OCI-LY1 (cell line): Measurements from ENCODE around the gene PLXNB3.

Source experiments
- H2AFZ ChIP-seq: fragments of 200-600 bp; sonication (generic), shearing (Covaris generic); 2 replicates; pipeline ENCODE4 v1.6.0; 2014; ENCODE audit warnings: antibody characterized with exemption, mild to moderate bottlenecking, low read length
- H3F3A ChIP-seq: fragments of 200-600 bp; sonication (generic), shearing (Covaris generic); 2 replicates; pipeline ENCODE4 v1.6.0; 2014; ENCODE audit warnings: mild to moderate bottlenecking, antibody characterized with exemption, low read length, moderate library complexity; ENCODE audit not compliant: insufficient read depth
- H3K27ac ChIP-seq: fragments of 200-600 bp; sonication (generic); 2 replicates; pipeline ENCODE4 v1.5.1; 2014; ENCODE audit warnings: low read length, mixed run types, mild to moderate bottlenecking, low read depth; ENCODE audit not compliant: poor library complexity, severe bottlenecking
- H3K27me3 ChIP-seq: fragments of 200-600 bp; sonication (generic); 2 replicates; pipeline ENCODE4 v1.6.0; 2014; ENCODE audit warnings: antibody characterized with exemption, mild to moderate bottlenecking, low read length, moderate library complexity; ENCODE audit not compliant: insufficient read depth
- H3K36me3 ChIP-seq: fragments of 200-600 bp; sonication (generic); 2 replicates; pipeline ENCODE4 v1.6.1; 2014; ENCODE audit warnings: mild to moderate bottlenecking, antibody characterized with exemption, low read length, moderate library complexity, mixed read lengths; ENCODE audit not compliant: insufficient read depth
- H3K4me1 ChIP-seq: fragments of 200-600 bp; sonication (generic); 2 replicates; pipeline ENCODE4 v1.5.1; 2014; ENCODE audit warnings: mild to moderate bottlenecking, low read length, moderate library complexity; ENCODE audit not compliant: insufficient read depth, severe bottlenecking
- H3K4me2 ChIP-seq: fragments of 200-600 bp; sonication (generic), shearing (Covaris generic); 2 replicates; pipeline ENCODE4 v1.6.1; 2014; ENCODE audit warnings: low read length
- H3K4me3 ChIP-seq: fragments of 200-600 bp; sonication (generic); 2 replicates; pipeline ENCODE4 v1.5.1; 2014; ENCODE audit warnings: low read length, low read depth, mild to moderate bottlenecking, mixed read lengths; ENCODE audit not compliant: poor library complexity, severe bottlenecking
- H3K79me2 ChIP-seq: fragments of 200-600 bp; shearing (Covaris generic); 2 replicates; pipeline ENCODE4 v1.6.1; 2016; ENCODE audit warnings: mixed run types, low read length, mixed read lengths; ENCODE audit not compliant: insufficient read depth
- H3K9ac ChIP-seq: fragments of 200-600 bp; sonication (generic), shearing (Covaris generic); 2 replicates; pipeline ENCODE4 v1.6.1; 2014; ENCODE audit warnings: mild to moderate bottlenecking, low read length, mixed read lengths
- H3K9me2 ChIP-seq: fragments of 200-600 bp; sonication (generic), shearing (Covaris generic); 2 replicates; pipeline ENCODE4 v1.6.1; 2014; ENCODE audit warnings: low read depth, mild to moderate bottlenecking, low read length, mixed read lengths
- H3K9me3 ChIP-seq: fragments of 200-600 bp; shearing (Covaris generic); 2 replicates; pipeline ENCODE4 v1.6.1; 2014; ENCODE audit warnings: low read length, mixed read lengths
- H4K20me1 ChIP-seq: fragments of 200-600 bp; sonication (generic), shearing (Covaris generic); 2 replicates; pipeline ENCODE4 v1.6.0; 2016; ENCODE audit warnings: mild to moderate bottlenecking, low read length; ENCODE audit not compliant: insufficient read depth
- CTCF ChIP-seq: fragments of 200-600 bp; sonication (generic), shearing (Covaris generic); IDR thresholded peaks from 2 replicates; pipeline ENCODE4 v1.5.1; 2017; ENCODE audit warnings: mild to moderate bottlenecking, antibody characterized with exemption, low read length, moderate library complexity, mixed read lengths
- EZH2 ChIP-seq: fragments of 200-600 bp; sonication (generic), shearing (Covaris generic); IDR thresholded peaks from 2 replicates; pipeline ENCODE4 v1.8.0; 2017; ENCODE audit warnings: borderline replicate concordance, mixed run types, mild to moderate bottlenecking, antibody characterized with exemption, low read length, moderate library complexity, mixed read lengths

The PLXNB3 gene

GRCh38 chrX:153763989-153764755 is at the start of gene PLXNB3:
TSS of gene PLXNB3 (plus strand) at chrX:153764249. CDS start at chrX:153765536, 1,287 bp downstream.
- Histone ChIP-seq H2AFZ (no peak within 1 kb of the TSS), H3K4me2 (no peak within 1 kb of the TSS)

GRCh38 chrX:153714256-153714655 is 49.8 kb upstream of the PLXNB3 start:
- no peak overlapping the region for H3K27ac ChIP-seq

More at GRCh38 chrX:153763989-153764755, at the start of gene PLXNB3:
- no peaks in the 10 kb centered on the region for H3K9me3 ChIP-seq
- TF ChIP-seq CTCF (peak; percentile 71), EZH2 (no peak)
- H3K4me3 ChIP-seq = no peak within 1 kb of the TSS
- no peaks in the 10 kb centered on the region for H3K36me3 ChIP-seq
- no peak within 1 kb of the TSS for H3K27ac ChIP-seq
- no peaks in the 10 kb centered on the region for H4K20me1 ChIP-seq
- no peaks in the 10 kb centered on the region for H3F3A ChIP-seq
- H3K9me2 ChIP-seq = no peaks in the 10 kb centered on the region
- H3K4me1 ChIP-seq = no peaks in the 10 kb centered on the region
- H3K9ac ChIP-seq = no peak within 1 kb of the TSS
- H3K27me3 ChIP-seq = no peaks in the 10 kb centered on the region
- no peaks in the 10 kb centered on the region for H3K79me2 ChIP-seq

GRCh38 chrX:153717445-153717844 is 46.6 kb upstream of the PLXNB3 start:
- Histone ChIP-seq H3K9me3 (no peaks in the 10 kb centered on the region), H3K27me3 (no peaks in the 10 kb centered on the region), H2AFZ (no peak overlapping the region), H4K20me1 (no peaks in the 10 kb centered on the region), H3K4me3 (no peak overlapping the region), H3K9me2 (no peaks in the 10 kb centered on the region), H3K27ac (no peak overlapping the region), H3F3A (no peaks in the 10 kb centered on the region), H3K4me1 (peaks cover 4% of the 10 kb centered on the region), H3K36me3 (peaks cover 56% of the 10 kb centered on the region), H3K79me2 (no peaks in the 10 kb centered on the region), H3K9ac (no peak overlapping the region), H3K4me2 (no peak overlapping the region)
- TF ChIP-seq EZH2 = no peak
- no peak for TF ChIP-seq CTCF

More at GRCh38 chrX:153714256-153714655, 49.8 kb upstream of the PLXNB3 start:
- H3K4me2 ChIP-seq = no peak overlapping the region
- no peaks in the 10 kb centered on the region for H3K4me1 ChIP-seq
- no peaks in the 10 kb centered on the region for H3K79me2 ChIP-seq
- TF ChIP-seq CTCF (no peak), EZH2 (no peak)
- H3K9me3 ChIP-seq = no peaks in the 10 kb centered on the region
- H3K36me3 ChIP-seq = peaks cover 35% of the 10 kb centered on the region
- H3F3A ChIP-seq = no peaks in the 10 kb centered on the region
- no peaks in the 10 kb centered on the region for H4K20me1 ChIP-seq
- H3K27me3 ChIP-seq = no peaks in the 10 kb centered on the region
- no peaks in the 10 kb centered on the region for H3K9me2 ChIP-seq
- H2AFZ ChIP-seq = no peak overlapping the region
- no peak overlapping the region for H3K9ac ChIP-seq
- no peak overlapping the region for H3K4me3 ChIP-seq
